Spleen (tissue), 7 donors: Measurements from ENCODE around the gene AK2.
"Not testable (repeated sequence)": the region's sequence is repeated elsewhere in the genome, so short reads cannot be mapped to it uniquely, and the experiment has no call there.

Experiments
- POLR2A ChIP-seq, 3 donors: fragments of 450-650 bp; IDR thresholded peaks; one replicate each; pipeline ENCODE4 v1.5.1; 2017; ENCODE audit warnings: antibody characterized with exemption in 3 of 3, mild to moderate bottlenecking in 1 of 3
- POLR2AphosphoS5 ChIP-seq, 3 donors: sonication (generic); formaldehyde crosslinking; IDR thresholded peaks; one replicate each; pipeline ENCODE4 v1.5.1; 2017; ENCODE audit warnings: antibody characterized with exemption in 3 of 3
- TF ChIP-seq, protein P1 (sequence below), 11 experiments: fragments of 200-600 bp in 7 of 11; fragments of 450-650 bp in 4 of 11; sonication (generic) in 4 of 11; IDR thresholded peaks in 8 of 11; conservative IDR thresholded peaks in 3 of 11; 1 replicate in 7 of 11; 2 replicates in 4 of 11; pipeline versions ENCODE4 v1.4.0 to v1.8.0; 2016 to 2021; ENCODE audit warnings: antibody characterized with exemption in 11 of 11, inconsistent platforms in 4 of 11, mild to moderate bottlenecking in 1 of 11
- donor health status: DM: no; HTN: no; CAD: no; lungs with moderate emphysema.
- donor health status: DM: no; HTN: no; CAD: no.
- donor health status: DM: no; HTN: no; CAD: no.

GRCh38 chr1:32975055-32975454 is 61.6 kb downstream of the AK2 start:
- TF ChIP-seq, protein P1, sequence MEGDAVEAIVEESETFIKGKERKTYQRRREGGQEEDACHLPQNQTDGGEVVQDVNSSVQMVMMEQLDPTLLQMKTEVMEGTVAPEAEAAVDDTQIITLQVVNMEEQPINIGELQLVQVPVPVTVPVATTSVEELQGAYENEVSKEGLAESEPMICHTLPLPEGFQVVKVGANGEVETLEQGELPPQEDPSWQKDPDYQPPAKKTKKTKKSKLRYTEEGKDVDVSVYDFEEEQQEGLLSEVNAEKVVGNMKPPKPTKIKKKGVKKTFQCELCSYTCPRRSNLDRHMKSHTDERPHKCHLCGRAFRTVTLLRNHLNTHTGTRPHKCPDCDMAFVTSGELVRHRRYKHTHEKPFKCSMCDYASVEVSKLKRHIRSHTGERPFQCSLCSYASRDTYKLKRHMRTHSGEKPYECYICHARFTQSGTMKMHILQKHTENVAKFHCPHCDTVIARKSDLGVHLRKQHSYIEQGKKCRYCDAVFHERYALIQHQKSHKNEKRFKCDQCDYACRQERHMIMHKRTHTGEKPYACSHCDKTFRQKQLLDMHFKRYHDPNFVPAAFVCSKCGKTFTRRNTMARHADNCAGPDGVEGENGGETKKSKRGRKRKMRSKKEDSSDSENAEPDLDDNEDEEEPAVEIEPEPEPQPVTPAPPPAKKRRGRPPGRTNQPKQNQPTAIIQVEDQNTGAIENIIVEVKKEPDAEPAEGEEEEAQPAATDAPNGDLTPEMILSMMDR (IDR thresholded peaks at IDR 0.05 in 8 of 11, conservative IDR thresholded peaks at IDR 0.05 in 3 of 11): not testable (repeated sequence)
- not testable (repeated sequence) for TF ChIP-seq POLR2AphosphoS5, POLR2A (IDR thresholded peaks at IDR 0.05)
